H9 (cell line): ENCODE data around the gene MAGEB4. TPM values are rescaled to one million over a fixed set of nuclear protein-coding genes. Genes with fewer than 3 reads are reported as not detected.

Source experiments
- DNase-seq: peaks from one replicate; pipeline ENCODE4 v3.0.0-alpha.2; 2017
- H2AFZ ChIP-seq: one replicate; pipeline ENCODE4 v1.6.1; 2013; ENCODE audit warnings: mild to moderate bottlenecking, low read length, control low read depth, moderate library complexity
- H2AK5ac ChIP-seq: 2 replicates; pipeline ENCODE4 v1.6.1; 2013; ENCODE audit warnings: low read length, control low read depth, mixed read lengths; ENCODE audit not compliant: insufficient read length
- H2BK120ac ChIP-seq: one replicate; pipeline ENCODE4 v1.6.1; 2013; ENCODE audit warnings: low read depth, mild to moderate bottlenecking, low read length, control low read depth, inconsistent platforms; ENCODE audit not compliant: poor library complexity, severe bottlenecking
- H2BK12ac ChIP-seq: 2 replicates; pipeline ENCODE4 v1.6.1; 2013; ENCODE audit warnings: low read length, control low read depth, mixed read lengths, low read depth; ENCODE audit not compliant: insufficient read length
- H2BK15ac ChIP-seq: 2 replicates; pipeline ENCODE4 v1.6.1; 2013; ENCODE audit warnings: low read depth, low read length, control low read depth
- H2BK20ac ChIP-seq: one replicate; pipeline ENCODE4 v1.6.1; 2013; ENCODE audit warnings: low read depth, mild to moderate bottlenecking, low read length, control low read depth, inconsistent platforms; ENCODE audit not compliant: poor library complexity, severe bottlenecking
- H2BK5ac ChIP-seq: 2 replicates; pipeline ENCODE4 v1.6.1; 2013; ENCODE audit warnings: low read length, control low read depth, mixed read lengths; ENCODE audit not compliant: insufficient read length
- H3K14ac ChIP-seq: 2 replicates; pipeline ENCODE4 v1.6.1; 2013; ENCODE audit warnings: low read length, control low read depth; ENCODE audit not compliant: insufficient read depth
- H3K18ac ChIP-seq: 2 replicates; pipeline ENCODE4 v1.6.1; 2013; ENCODE audit warnings: low read depth, mild to moderate bottlenecking, mixed read lengths, low read length, control low read depth; ENCODE audit not compliant: insufficient read length
- H3K23ac ChIP-seq: 2 replicates; pipeline ENCODE4 v1.6.1; 2013; ENCODE audit warnings: low read length, control low read depth, mixed read lengths, low read depth; ENCODE audit not compliant: insufficient read length
- H3K23me2 ChIP-seq: 2 replicates; pipeline ENCODE4 v1.6.1; 2013; ENCODE audit warnings: low read depth, mild to moderate bottlenecking, mixed read lengths, low read length, control low read depth; ENCODE audit not compliant: insufficient read length, poor library complexity, severe bottlenecking
- H3K27ac ChIP-seq: 2 replicates; pipeline ENCODE4 v1.5.1; 2013; ENCODE audit warnings: low read length, control low read depth, mixed read lengths, low read depth; ENCODE audit not compliant: insufficient read length
- H3K27me3 ChIP-seq: 2 replicates; pipeline ENCODE4 v1.6.1; 2013; ENCODE audit warnings: low read length, control low read depth, inconsistent platforms; ENCODE audit not compliant: insufficient read depth
- H3K4ac ChIP-seq: 2 replicates; pipeline ENCODE4 v1.6.1; 2013; ENCODE audit warnings: low read depth, mild to moderate bottlenecking, control low read depth, inconsistent platforms, low read length, moderate library complexity
- H3K4me1 ChIP-seq: 2 replicates; pipeline ENCODE4 v1.6.1; 2013; ENCODE audit warnings: low read length, control low read depth, inconsistent platforms; ENCODE audit not compliant: insufficient read depth
- H3K4me2 ChIP-seq: 2 replicates; pipeline ENCODE4 v1.6.1; 2013; ENCODE audit warnings: low read length, control low read depth, mixed read lengths; ENCODE audit not compliant: insufficient read length, insufficient read depth
- H3K56ac ChIP-seq: 2 replicates; pipeline ENCODE4 v1.6.1; 2013; ENCODE audit warnings: low read depth, mild to moderate bottlenecking, mixed read lengths, low read length, control low read depth; ENCODE audit not compliant: insufficient read length
- H3K79me1 ChIP-seq: 2 replicates; pipeline ENCODE4 v1.6.1; 2013; ENCODE audit warnings: low read depth, mild to moderate bottlenecking, moderate library complexity, low read length, control low read depth, inconsistent platforms; ENCODE audit not compliant: insufficient read depth, poor library complexity, severe bottlenecking
- H3K79me2 ChIP-seq: 2 replicates; pipeline ENCODE4 v1.6.1; 2013; ENCODE audit warnings: low read length, control low read depth, inconsistent platforms; ENCODE audit not compliant: insufficient read depth
- H3K9ac ChIP-seq: 2 replicates; pipeline ENCODE4 v1.6.1; 2013; ENCODE audit warnings: low read length, control low read depth, mixed read lengths; ENCODE audit not compliant: insufficient read length; ENCODE audit errors: extremely low read depth
- H3K9me3 ChIP-seq: one replicate; pipeline ENCODE4 v1.6.1; 2013; ENCODE audit warnings: low read depth, low read length, inconsistent platforms; ENCODE audit not compliant: control insufficient read depth
- H3T11ph ChIP-seq: one replicate; pipeline ENCODE4 v1.6.1; 2013; ENCODE audit warnings: mild to moderate bottlenecking, low read length, control low read depth, inconsistent platforms
- H4K20me1 ChIP-seq: one replicate; pipeline ENCODE4 v1.6.1; 2013; ENCODE audit not compliant: control insufficient read depth, insufficient read length, insufficient read depth
- H4K5ac ChIP-seq: 2 replicates; pipeline ENCODE4 v1.6.1; 2013; ENCODE audit warnings: low read depth, mild to moderate bottlenecking, mixed read lengths, low read length, control low read depth; ENCODE audit not compliant: insufficient read length
- H4K8ac ChIP-seq: replicated peaks from 2 replicates; pipeline ENCODE4 v1.6.1; 2013; ENCODE audit warnings: low read length, control low read depth, mixed read lengths, low read depth; ENCODE audit not compliant: insufficient read length
- H4K91ac ChIP-seq: 2 replicates; pipeline ENCODE4 v1.6.1; 2013; ENCODE audit warnings: low read depth, mild to moderate bottlenecking, moderate library complexity, mixed read lengths, low read length, control low read depth; ENCODE audit not compliant: insufficient read length
- H3K27ac Mint-ChIP-seq, 3 experiments: 2 replicates in 2 of 3; 3 replicates in 1 of 3; pipeline ENCODE4 v1.8.0; 2020 to 2021; ENCODE audit warnings: mixed read lengths in 3 of 3, mild to moderate bottlenecking in 1 of 3, moderate library complexity in 1 of 3
- H3K27me3 Mint-ChIP-seq: 2 replicates; pipeline ENCODE4 v1.8.0; 2021; ENCODE audit warnings: low read depth, mild to moderate bottlenecking, moderate library complexity, mixed read lengths
- H3K36me3 Mint-ChIP-seq, 3 experiments: 2 replicates in 2 of 3; 3 replicates in 1 of 3; pipeline ENCODE4 v1.8.0; 2020 to 2021; ENCODE audit warnings: low read depth in 3 of 3, mixed read lengths in 3 of 3; ENCODE audit not compliant: insufficient read depth in 1 of 3
- H3K4me1 Mint-ChIP-seq, 2 experiments: 2 replicates each; pipeline ENCODE4 v1.8.0; 2020; ENCODE audit warnings: mixed read lengths in 2 of 2
- H3K4me3 Mint-ChIP-seq, 2 experiments: 2 replicates in 1 of 2; 3 replicates in 1 of 2; pipeline ENCODE4 v1.8.0; 2020 to 2021; ENCODE audit warnings: mild to moderate bottlenecking in 2 of 2, mixed read lengths in 2 of 2, moderate library complexity in 1 of 2
- H3K9me3 Mint-ChIP-seq, 2 experiments: 2 replicates in 1 of 2; 3 replicates in 1 of 2; pipeline ENCODE4 v1.8.0; 2020; ENCODE audit warnings: mild to moderate bottlenecking in 2 of 2, mixed read lengths in 2 of 2, moderate library complexity in 1 of 2
- CTCF ChIP-seq: fragments of 200-600 bp; sonication (generic); conservative IDR thresholded peaks from 3 replicates; pipeline ENCODE4 v1.8.0; 2021; ENCODE audit warnings: antibody characterized with exemption, mild to moderate bottlenecking
- total RNA-seq: library from RNA; stranded (reverse); gene quantifications from 2 replicates; pipeline ENCODE4 v1.2.1, GENCODE V29; 2021

The MAGEB4 gene
- total RNA-seq, 1 experiment from 2014 or later: 0.11 TPM

DNA sequence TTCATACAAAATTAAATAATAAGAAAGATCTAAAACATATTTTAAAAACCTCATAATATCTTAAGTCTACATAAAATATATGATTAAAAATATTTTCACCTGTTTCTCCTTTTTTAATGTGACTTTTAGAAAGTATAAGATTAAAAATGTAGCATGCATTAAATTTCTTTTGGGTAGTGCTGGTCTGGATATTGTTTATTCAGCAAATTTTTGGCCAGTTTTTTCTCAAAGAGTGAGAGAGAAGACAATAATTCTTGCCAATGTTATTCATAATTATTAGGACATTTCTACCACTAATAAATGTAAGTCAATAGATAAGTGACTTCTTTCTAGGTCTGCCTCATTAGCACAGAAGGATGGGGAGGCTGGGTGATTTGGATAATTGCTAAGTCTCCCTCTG is 19.2 kb downstream of the MAGEB4 start:
- Mint-ChIP-seq H3K27me3 (no peaks in the 10 kb centered on the region), H3K36me3 (peaks cover 8 to 10% (median 8%) of the 10 kb centered on the region in 3 experiments), H3K9me3 (peaks cover 14 to 41% of the 10 kb centered on the region in 2 experiments), H3K4me3 (no peak overlapping the region), H3K27ac (no peak overlapping the region), H3K4me1 (peaks cover 3% of the 10 kb centered on the region in 2 experiments; a peak in 3 of 4 replicates)
- no peak overlapping the region for H3K18ac ChIP-seq
- no peak overlapping the region for H2BK5ac ChIP-seq
- H2BK20ac ChIP-seq: no peak overlapping the region
- H2AK5ac ChIP-seq: no peak overlapping the region
- no peak overlapping the region for H3T11ph ChIP-seq
- no peaks in the 10 kb centered on the region for H3K27me3 ChIP-seq
- no peaks in the 10 kb centered on the region for H4K20me1 ChIP-seq
- no peaks in the 10 kb centered on the region for H3K4me1 ChIP-seq
- no peak overlapping the region for H2BK15ac ChIP-seq
- H2BK12ac ChIP-seq: no peak overlapping the region
- no peak overlapping the region for H3K4ac ChIP-seq
- H2BK120ac ChIP-seq: no peak overlapping the region
- DNase-seq: no peak
- H3K56ac ChIP-seq: no peak overlapping the region
- H3K27ac ChIP-seq: no peak overlapping the region
- no peak overlapping the region for H3K14ac ChIP-seq
- no peak for TF ChIP-seq CTCF
- H3K79me1 ChIP-seq: no peaks in the 10 kb centered on the region
- no peak overlapping the region for H4K8ac ChIP-seq
- no peak overlapping the region for H3K4me2 ChIP-seq
- H3K23ac ChIP-seq: no peak overlapping the region
- no peak overlapping the region for H2AFZ ChIP-seq
- no peak overlapping the region for H4K5ac ChIP-seq
- H3K9me3 ChIP-seq: peaks cover 8% of the 10 kb centered on the region
- H3K23me2 ChIP-seq: no peaks in the 10 kb centered on the region
- no peaks in the 10 kb centered on the region for H3K79me2 ChIP-seq
- no peak overlapping the region for H4K91ac ChIP-seq
- no peak overlapping the region for H3K9ac ChIP-seq
